HG03439 (cell line): ENCODE measurements around the gene EIF1.
A peak's percentile ranks its signal among the peaks of the same experiment; 100 is the strongest.
"Not testable (repeated sequence)": the region's sequence is repeated elsewhere in the genome, so short reads cannot be mapped to it uniquely, and the experiment has no call there.

ENCODE experiments used
- ATAC-seq: cut with Tn5 transposase; IDR thresholded peaks from one replicate; pipeline ENCODE4 v1.9.1; 2021; ENCODE audit warnings: mild to moderate bottlenecking, moderate library complexity; ENCODE audit not compliant: unreplicated experiment

EIF1 gene

GRCh38 chr17:41655611-41656111 lies 33.0 kb upstream of the EIF1 start:
- no peak for ATAC-seq

- ATAC-seq: no peak
These were observed 32.2 kb upstream of the EIF1 start for GRCh38 chr17:41656249-41657023.

GRCh38 chr17:41657176-41657754 lies 31.4 kb upstream of the EIF1 start:
- ATAC-seq: no peak

GRCh38 chr17:41657936-41658335 lies 30.7 kb upstream of the EIF1 start:
- no peak for ATAC-seq

- ATAC-seq: no peak
These were observed 29.8 kb upstream of the EIF1 start for GRCh38 chr17:41658846-41659245.

GRCh38 chr17:41659427-41660212 lies 29.1 kb upstream of the EIF1 start:
- no peak for ATAC-seq

GRCh38 chr17:41660221-41660711 lies 28.4 kb upstream of the EIF1 start:
- ATAC-seq: no peak

- ATAC-seq: no peak
These were observed 25.1 kb upstream of the EIF1 start for GRCh38 chr17:41663451-41664171.

- no peak for ATAC-seq
These were observed 24.6 kb upstream of the EIF1 start for GRCh38 chr17:41664172-41664457.

GRCh38 chr17:41664587-41665565 lies 23.8 kb upstream of the EIF1 start:
- ATAC-seq: no peak

GRCh38 chr17:41665566-41666236 lies 23.0 kb upstream of the EIF1 start:
- ATAC-seq: peak; percentile 72

GRCh38 chr17:41666237-41666641 lies 22.4 kb upstream of the EIF1 start:
- ATAC-seq: peak; percentile 32

GRCh38 chr17:41666708-41667279 lies 21.9 kb upstream of the EIF1 start:
- peak; percentile 54 for ATAC-seq

GRCh38 chr17:41667280-41668041 lies 21.2 kb upstream of the EIF1 start:
- ATAC-seq: no peak

- no peak for ATAC-seq
These were observed 16.5 kb upstream of the EIF1 start for GRCh38 chr17:41672153-41672552.

GRCh38 chr17:41675157-41676057 lies 13.3 kb upstream of the EIF1 start:
- ATAC-seq: not testable (repeated sequence)

GRCh38 chr17:41676058-41676419 lies 12.6 kb upstream of the EIF1 start:
- ATAC-seq: no peak
